Fibroblast of lung (primary cell): ENCODE data around the gene SPOCD1.

ENCODE experiments used
- CTCF ChIP-seq, 2 donors: IDR thresholded peaks in 1 of 2; conservative IDR thresholded peaks in 1 of 2; 1 replicate in 1 of 2; 2 replicates in 1 of 2; pipeline ENCODE4 v1.5.1; 2011 to 2012; ENCODE audit warnings: low read length in 2 of 2, control low read depth in 1 of 2, inconsistent platforms in 1 of 2, low read depth in 1 of 2, mild to moderate bottlenecking in 1 of 2
- EZH2 ChIP-seq: IDR thresholded peaks from 2 replicates; pipeline ENCODE4 v1.5.1; 2012; ENCODE audit warnings: low read length, control low read depth, mild to moderate bottlenecking; ENCODE audit errors: missing control alignments

- no peak for TF ChIP-seq CTCF (conservative IDR thresholded peaks at IDR 0.05 in 1 of 2, IDR thresholded peaks at IDR 0.05 in 1 of 2; ENCODE audit: low read depth in 1 of 2, low read length in 2 of 2)
- TF ChIP-seq EZH2 = no peak
These were observed 58.6 kb downstream of the SPOCD1 start for GRCh38 chr1:31757204-31757679.
